NCI-H2029 treated with DMSO at 0.1 percent for 48 hours (cell line): ENCODE results near the gene SLC43A1.
A peak's percentile ranks its signal among the peaks of the same experiment; 100 is the strongest.

Source experiments
- DNase-seq: peaks from one replicate; lab custom pipeline; 2025; lab: John Stamatoyannopoulos, UW

The SLC43A1 gene

DNA sequence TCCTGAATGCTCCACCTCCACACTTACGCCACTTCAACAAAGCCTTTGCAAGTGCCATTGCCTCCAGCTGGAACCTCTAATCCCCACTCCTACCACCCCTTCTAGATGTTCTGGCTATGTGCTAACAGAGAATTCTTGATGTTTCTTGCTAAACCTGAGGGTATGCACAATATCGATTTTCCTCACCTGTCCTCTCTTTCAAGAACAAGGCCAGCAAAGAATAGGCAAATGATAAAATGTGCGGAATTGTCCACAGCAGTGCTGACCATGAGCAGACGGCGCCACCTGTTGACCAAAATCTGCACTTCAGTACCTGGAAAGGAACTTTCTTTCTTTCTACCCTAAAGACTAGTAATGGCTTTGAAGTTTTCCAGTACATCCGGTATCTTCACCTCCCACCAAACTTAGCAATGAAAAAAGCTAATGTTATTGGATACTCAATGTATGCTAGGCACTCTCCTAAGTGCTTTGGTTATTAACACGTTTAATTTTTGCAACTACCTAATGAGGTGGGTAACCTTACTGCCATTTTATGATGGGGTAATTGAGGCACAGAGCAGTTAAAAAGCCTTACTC is 11.6 kb upstream of the SLC43A1 start:
- peak; percentile 63 for DNase-seq

GRCh38 chr11:57523419-57523818 is 7.9 kb upstream of the SLC43A1 start:
- DNase-seq: no peak

DNA sequence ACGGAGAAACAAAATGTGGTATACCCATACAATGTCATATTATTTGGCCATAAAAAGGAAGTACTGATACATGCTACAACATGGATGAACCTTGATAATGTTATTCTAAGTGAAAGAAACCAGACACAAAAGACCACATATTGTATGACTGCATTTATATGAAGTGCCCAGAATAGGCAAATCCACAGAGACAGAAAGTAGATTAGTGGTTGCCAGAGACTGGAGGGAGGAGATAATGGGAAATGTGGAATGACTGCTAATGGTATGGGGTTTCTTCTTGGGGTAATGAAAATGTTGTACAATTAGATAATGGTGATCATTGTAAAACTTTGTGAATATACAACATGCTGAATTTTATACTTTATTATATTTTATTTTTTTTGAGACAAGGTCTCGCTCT is 5.6 kb upstream of the SLC43A1 start:
- DNase-seq: no peak

GRCh38 chr11:57516061-57516443 is 550 bp upstream of the SLC43A1 start:
- no peak for DNase-seq

DNA sequence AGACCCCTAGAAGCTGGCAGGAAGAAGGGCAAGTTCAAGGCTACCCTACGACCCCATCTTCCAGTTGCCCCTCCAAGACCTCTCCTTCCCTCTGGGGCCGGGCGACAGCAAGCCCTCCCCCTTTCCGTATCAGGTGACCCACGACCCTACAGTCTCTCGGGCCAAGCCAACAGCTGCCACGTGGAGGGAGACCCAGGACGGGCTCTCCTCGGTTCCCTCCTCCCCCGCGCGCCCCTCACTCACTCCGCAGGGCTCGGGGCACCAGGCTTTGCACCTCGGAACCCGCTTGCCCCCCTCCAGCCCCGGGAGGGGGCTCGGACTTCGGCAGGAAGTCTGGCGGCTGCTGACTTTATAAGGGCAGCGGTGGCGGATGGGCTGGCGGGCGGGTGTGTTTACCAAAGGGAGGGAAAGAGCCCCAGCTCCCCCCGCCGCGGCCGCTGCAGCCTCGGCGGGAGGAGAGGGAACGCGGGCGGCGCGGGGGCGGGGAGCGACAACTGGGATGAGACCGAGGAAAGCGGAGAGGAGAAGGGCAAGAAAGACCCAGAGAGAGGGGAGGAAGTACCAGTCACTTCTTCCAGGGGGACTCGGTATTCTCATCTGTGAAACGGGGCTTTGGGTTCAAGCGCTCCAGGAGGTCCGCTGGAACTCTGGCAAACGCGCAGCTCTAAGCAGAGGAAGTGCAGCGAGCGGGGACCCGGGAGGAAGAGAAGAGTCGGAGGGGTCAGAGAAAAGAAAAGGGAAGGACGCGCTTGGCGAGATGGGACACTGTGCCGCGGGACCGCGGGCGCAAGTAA is 767 bp downstream of the SLC43A1 start:
- no peak for DNase-seq

DNA sequence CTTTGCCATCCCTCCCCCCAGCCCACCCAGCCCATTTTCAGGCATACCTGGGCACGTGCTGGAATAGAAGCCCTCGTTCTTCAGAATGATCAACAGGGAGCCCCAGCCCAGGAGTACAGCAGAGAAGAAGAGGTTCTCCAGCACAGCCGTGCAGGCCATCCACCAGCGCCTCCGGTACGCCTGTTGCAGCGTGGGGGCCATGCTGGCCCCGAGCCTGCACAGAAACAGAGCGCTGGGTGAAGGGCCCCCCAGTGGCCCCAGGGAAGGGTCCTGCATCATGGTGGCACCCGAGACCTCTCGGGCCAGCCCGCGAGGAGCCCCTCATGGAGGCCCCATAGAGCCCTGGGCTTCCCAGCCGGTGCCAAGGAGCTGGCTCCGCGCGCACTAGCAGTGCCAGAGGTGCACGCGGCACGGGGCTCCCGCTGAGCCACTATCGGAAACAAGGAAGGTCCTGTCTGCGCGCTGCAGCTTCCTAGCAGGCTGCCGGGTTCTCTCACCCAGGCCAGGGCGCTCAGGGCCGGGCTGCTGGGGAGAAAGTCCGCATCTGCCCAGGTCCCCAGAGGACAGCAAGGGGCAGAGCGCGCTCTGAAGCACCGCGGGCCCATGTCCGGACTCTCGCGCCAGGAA is 1.5 kb downstream of the SLC43A1 start:
- no peak for DNase-seq

DNA sequence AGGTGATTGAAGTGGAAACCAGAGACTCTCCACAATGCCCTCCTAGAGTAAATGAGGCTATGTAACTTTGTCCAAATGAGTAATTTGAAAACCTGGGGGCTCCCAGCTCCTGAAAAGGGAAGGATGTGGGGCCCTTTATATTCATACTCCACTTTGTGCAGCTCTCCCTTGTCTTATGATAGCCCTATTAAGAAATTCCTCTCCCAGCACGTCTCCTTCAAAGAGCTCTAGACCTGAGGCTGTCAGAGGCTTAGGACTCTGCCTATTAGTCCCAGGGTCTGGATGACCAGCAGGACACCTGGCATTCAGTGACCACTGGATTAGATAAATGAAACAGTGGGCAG is 2.1 kb downstream of the SLC43A1 start:
- no peak for DNase-seq

- no peak for DNase-seq
These were observed 2.7 kb downstream of the SLC43A1 start for GRCh38 chr11:57512646-57513451.

- no peak for DNase-seq
These were observed 3.6 kb downstream of the SLC43A1 start for GRCh38 chr11:57511741-57512430.

DNA sequence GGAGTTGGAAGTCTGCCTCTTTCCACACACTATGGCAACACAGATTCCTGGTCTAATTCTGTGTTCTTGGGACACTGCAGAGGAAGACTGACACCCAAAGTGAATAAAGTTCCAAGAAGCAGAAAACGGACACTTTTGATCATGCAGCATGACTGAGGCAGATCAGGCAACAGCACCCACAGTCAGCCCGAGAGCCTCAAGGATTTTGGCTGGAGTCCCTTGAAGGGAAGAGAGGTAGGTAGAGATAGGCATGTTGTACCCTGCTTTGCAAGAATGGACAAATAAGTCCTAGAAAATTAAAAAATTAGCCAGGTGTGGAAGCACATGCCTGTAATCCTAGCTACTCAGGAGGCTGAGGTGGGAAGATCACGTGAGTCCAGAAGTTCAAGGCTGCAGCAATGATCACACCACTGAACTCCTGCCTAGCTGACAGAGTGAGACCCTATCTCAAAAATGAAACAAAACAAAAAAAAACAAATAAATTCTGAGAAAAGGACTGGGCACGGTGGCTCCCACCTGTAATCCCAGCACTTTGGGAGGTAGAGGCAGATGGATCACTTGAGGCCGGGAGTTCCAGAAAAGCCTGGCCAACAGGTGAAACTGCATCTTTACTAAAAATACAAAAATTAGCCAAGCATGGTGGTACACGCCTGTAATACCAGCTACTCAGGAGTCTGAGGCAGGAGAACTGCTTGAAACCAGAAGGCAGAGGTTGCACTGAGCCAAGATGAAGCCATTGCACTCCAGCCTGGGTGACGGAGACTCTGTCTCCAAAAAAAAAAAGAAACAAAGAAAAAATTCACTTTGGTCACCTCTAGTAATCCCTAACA is 6.9 kb downstream of the SLC43A1 start:
- no peak for DNase-seq

- DNase-seq: no peak
These were observed 9.0 kb downstream of the SLC43A1 start for GRCh38 chr11:57506522-57506921.

DNA sequence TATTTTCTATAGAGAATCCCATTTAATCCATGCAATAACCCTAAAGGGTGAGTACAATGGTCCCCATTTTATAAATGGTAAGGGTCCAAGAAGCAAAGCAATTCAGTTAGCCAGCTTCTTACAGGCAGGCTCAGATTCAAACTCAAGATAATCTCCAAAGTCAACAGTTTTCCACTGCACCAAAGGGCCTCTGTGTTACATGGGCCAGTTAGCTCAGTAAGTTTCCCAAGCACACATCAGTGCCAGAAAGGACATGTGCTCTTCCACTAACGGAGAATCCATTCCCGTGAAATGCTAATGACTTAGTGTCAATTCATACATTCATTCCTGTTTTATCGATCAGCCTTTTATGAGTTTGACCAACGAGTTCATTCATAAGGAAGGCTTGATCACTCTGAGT is 11.0 kb downstream of the SLC43A1 start:
- no peak for DNase-seq

DNA sequence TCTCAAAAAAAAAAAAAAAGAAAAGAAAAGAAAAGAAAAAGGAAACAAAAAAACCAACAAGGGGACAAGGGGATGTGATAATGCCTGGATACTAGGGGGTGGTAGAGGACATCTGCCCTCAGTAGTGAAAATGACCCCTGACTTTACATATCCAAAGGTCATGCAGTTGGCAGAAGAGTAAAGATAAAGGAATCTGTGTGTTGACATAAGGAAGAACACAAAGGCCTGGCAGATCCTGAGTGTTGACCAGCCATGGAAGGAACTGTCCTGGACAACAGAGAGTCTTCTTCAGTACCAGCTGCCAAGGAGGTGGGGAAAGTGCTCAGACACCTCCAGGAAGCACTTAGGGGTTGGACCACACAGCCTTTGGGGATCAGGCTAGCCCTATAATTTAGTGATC is 12.6 kb downstream of the SLC43A1 start:
- no peak for DNase-seq

DNA sequence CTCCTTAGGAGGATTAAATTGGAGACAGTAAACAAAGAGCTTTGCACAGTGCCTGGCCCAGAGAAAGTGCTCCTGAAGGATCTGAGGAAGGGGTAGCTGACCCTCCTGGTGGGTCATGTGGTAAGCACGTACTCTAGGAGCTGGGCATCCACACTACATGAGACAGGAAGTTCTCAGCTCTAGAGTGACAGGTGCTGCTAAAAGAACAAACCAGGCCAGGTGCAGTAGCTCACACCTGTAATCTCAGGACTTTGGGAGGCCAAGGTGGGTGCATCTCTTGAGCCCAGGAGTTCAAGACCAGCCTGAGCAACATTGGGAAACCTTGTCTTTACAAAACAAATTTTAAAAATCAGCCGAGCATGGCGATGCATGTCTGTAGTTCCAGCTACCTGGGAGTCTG is 13.1 kb downstream of the SLC43A1 start:
- DNase-seq: peak; percentile 18

GRCh38 chr11:57501953-57502352 is 13.5 kb downstream of the SLC43A1 start:
- DNase-seq: no peak

DNA sequence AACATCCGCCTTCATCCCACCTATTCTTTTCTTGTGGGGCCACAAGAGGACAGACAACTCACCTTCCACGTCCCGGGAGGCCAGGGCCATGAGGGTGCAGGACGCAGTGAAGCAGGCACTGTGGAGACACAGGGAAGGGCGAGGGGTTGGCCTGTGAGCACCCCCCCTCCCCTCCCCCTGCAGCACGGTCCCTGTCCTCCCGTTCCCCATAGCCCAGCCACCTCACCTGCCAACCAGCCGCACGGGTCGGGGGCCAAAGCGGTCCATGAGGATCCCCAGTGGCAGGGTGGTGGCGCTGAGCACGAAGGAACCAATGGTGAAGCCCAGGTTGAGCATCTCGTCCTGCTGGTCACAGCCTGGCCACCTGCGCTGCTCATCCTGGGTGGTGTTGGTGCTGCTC is 14.6 kb downstream of the SLC43A1 start:
- DNase-seq: no peak

GRCh38 chr11:57500515-57500914 is 15.0 kb downstream of the SLC43A1 start:
- no peak for DNase-seq

DNA sequence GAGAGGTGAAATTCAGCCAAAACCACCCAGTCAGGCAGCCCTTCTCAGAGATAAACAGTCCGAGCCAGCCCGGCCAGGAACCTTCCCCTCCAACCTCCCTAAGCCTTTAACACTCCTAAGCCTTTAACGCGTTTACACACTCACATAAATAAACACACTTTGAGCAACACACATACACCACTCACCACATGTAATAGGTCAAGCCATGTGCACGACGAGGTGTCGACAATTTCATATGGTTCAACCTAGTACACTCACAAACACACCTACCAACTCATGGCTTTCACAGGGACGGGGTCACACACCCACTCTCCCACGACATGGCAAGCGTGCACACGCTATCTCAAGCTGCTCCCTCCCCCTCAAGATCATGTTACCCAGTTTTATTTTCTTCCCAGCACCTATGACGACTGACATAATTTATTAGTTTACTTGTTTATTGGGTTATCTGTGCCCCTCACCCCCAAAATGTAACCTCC is 15.5 kb downstream of the SLC43A1 start:
- no peak for DNase-seq

GRCh38 chr11:57499413-57499982 is 16.0 kb downstream of the SLC43A1 start:
- peak; percentile 81 for DNase-seq

- DNase-seq: no peak
These were observed 17.0 kb downstream of the SLC43A1 start for GRCh38 chr11:57498540-57498939.
